Vagina (tissue), 2 donors: ENCODE data around the gene RANBP17.

Source experiments
- POLR2AphosphoS5 ChIP-seq, 2 donors: sonication (generic); formaldehyde crosslinking; IDR thresholded peaks; one replicate each; pipeline ENCODE4 v1.9.0; 2017; ENCODE audit warnings: antibody characterized with exemption in 2 of 2, mild to moderate bottlenecking in 2 of 2, low read depth in 1 of 2; ENCODE audit not compliant: insufficient read depth in 1 of 2
- TF ChIP-seq, protein P1 (sequence below), 3 experiments: fragments of 450-650 bp in 2 of 3; fragments of 200-600 bp in 1 of 3; sonication (generic) in 1 of 3; IDR thresholded peaks; one replicate each; pipeline ENCODE4 v1.5.1; 2017 to 2019; ENCODE audit warnings: antibody characterized with exemption in 3 of 3, mild to moderate bottlenecking in 2 of 3, moderate library complexity in 2 of 3

DNA sequence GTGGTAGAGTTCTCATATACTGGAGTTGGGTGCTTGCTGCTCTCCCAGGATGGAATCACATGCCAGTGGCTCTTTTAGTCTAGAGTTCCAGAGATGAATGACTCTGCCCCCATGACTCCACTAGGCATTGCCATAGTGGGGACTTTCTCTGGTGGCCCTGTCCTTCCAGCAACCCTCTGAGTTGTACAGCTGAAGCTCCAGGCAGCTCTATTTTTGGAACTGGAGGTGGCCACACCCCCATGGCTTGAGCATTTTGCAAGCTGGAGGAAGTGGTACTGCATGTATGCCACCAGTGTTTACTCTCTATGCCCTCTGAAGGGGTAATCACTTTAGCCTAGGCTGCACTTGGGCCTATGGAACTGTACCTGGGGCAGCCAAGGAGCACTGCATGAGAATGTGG lies 112.6 kb downstream of the RANBP17 start:
- TF ChIP-seq POLR2AphosphoS5 (IDR thresholded peaks at IDR 0.05; ENCODE audit: insufficient read depth in 1 of 2, low read depth in 1 of 2), result no peak
- TF ChIP-seq, protein P1, sequence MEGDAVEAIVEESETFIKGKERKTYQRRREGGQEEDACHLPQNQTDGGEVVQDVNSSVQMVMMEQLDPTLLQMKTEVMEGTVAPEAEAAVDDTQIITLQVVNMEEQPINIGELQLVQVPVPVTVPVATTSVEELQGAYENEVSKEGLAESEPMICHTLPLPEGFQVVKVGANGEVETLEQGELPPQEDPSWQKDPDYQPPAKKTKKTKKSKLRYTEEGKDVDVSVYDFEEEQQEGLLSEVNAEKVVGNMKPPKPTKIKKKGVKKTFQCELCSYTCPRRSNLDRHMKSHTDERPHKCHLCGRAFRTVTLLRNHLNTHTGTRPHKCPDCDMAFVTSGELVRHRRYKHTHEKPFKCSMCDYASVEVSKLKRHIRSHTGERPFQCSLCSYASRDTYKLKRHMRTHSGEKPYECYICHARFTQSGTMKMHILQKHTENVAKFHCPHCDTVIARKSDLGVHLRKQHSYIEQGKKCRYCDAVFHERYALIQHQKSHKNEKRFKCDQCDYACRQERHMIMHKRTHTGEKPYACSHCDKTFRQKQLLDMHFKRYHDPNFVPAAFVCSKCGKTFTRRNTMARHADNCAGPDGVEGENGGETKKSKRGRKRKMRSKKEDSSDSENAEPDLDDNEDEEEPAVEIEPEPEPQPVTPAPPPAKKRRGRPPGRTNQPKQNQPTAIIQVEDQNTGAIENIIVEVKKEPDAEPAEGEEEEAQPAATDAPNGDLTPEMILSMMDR (IDR thresholded peaks at IDR 0.05), result no peak
